NCI-H748 treated with DMSO at 0.1 percent for 48 hours (cell line): ENCODE results near the gene CCDC69.
"Not testable (repeated sequence)": the region's sequence is repeated elsewhere in the genome, so short reads cannot be mapped to it uniquely, and the experiment has no call there.

ENCODE experiments used
- DNase-seq: peaks from one replicate; lab custom pipeline; 2025; lab: John Stamatoyannopoulos, UW

CCDC69 gene

GRCh38 chr5:151222054-151222789, 1.7 kb downstream of the CCDC69 start:
- no peak for DNase-seq

- no peak for DNase-seq
These were observed 2.3 kb downstream of the CCDC69 start for GRCh38 chr5:151221574-151221973.

GRCh38 chr5:151219789-151220188, 4.1 kb downstream of the CCDC69 start:
- no peak for DNase-seq

- no peak for DNase-seq
These were observed 4.8 kb downstream of the CCDC69 start for GRCh38 chr5:151219138-151219537.

- no peak for DNase-seq
These were observed 5.7 kb downstream of the CCDC69 start for GRCh38 chr5:151218177-151218576.

GRCh38 chr5:151216781-151217180, 7.1 kb downstream of the CCDC69 start:
- no peak for DNase-seq

- no peak for DNase-seq
These were observed 8.4 kb downstream of the CCDC69 start for GRCh38 chr5:151215546-151215880.

- no peak for DNase-seq
These were observed 9.0 kb downstream of the CCDC69 start for GRCh38 chr5:151214614-151215545.

- DNase-seq = no peak
These were observed 9.9 kb downstream of the CCDC69 start for GRCh38 chr5:151213803-151214613.

GRCh38 chr5:151212406-151212798, 11.5 kb downstream of the CCDC69 start:
- DNase-seq = no peak

- DNase-seq = no peak
These were observed 15.4 kb downstream of the CCDC69 start for GRCh38 chr5:151208481-151208914.

- DNase-seq = no peak
These were observed 18.5 kb downstream of the CCDC69 start for GRCh38 chr5:151205411-151205810.

- DNase-seq = no peak
These were observed 19.8 kb downstream of the CCDC69 start for GRCh38 chr5:151204051-151204450.

- DNase-seq = no peak
These were observed 21.3 kb downstream of the CCDC69 start for GRCh38 chr5:151202381-151203139.

- DNase-seq = no peak
These were observed 22.8 kb downstream of the CCDC69 start for GRCh38 chr5:151200913-151201595.

GRCh38 chr5:151199581-151200185, 24.2 kb downstream of the CCDC69 start:
- no peak for DNase-seq

GRCh38 chr5:151198861-151199260, 25.0 kb downstream of the CCDC69 start:
- no peak for DNase-seq

- not testable (repeated sequence) for DNase-seq
These were observed 26.6 kb downstream of the CCDC69 start for GRCh38 chr5:151197291-151197600.

GRCh38 chr5:151196556-151197290, 27.2 kb downstream of the CCDC69 start:
- DNase-seq = no peak

GRCh38 chr5:151195622-151196021, 28.3 kb downstream of the CCDC69 start:
- no peak for DNase-seq
